ENCODE data around the gene ANKRD65. TPM values are rescaled to one million over a fixed set of nuclear protein-coding genes. Genes with fewer than 3 reads are reported as not detected.

The ANKRD65 gene
- total and polyA plus RNA-seq, 12 donors = 0.22 to 3.4 (median 1.6) TPM

GRCh38 chr1:1440262-1441001 is 19.4 kb upstream of the ANKRD65 start:
- intact Hi-C loops (cut with DNase I) = no loop called here
- no peaks in the 10 kb centered on the region for H3K36me3 ChIP-seq (replicated peaks in 1 of 2)
- no peak overlapping the region for H3K4me3 ChIP-seq
- DNase-seq = peak in 1 of 7 donors; percentile 19
- H3K27ac ChIP-seq = no peak overlapping the region
- 67 to 80% (median 73%) methylated on average over 14 to 26 of the region's 26 CpGs for WGBS, 4 donors
- H3K4me1 ChIP-seq (replicated peaks in 1 of 2) = peaks cover 7 to 11% of the 10 kb centered on the region in 2 donors
- TF ChIP-seq POLR2A (IDR thresholded peaks at IDR 0.05) (no peak), CTCF (IDR thresholded peaks at IDR 0.05) (no peak)
- H3K9me3 ChIP-seq (replicated peaks in 1 of 3) = no peaks in the 10 kb centered on the region
- H3K27me3 ChIP-seq = no peaks in the 10 kb centered on the region

DNA sequence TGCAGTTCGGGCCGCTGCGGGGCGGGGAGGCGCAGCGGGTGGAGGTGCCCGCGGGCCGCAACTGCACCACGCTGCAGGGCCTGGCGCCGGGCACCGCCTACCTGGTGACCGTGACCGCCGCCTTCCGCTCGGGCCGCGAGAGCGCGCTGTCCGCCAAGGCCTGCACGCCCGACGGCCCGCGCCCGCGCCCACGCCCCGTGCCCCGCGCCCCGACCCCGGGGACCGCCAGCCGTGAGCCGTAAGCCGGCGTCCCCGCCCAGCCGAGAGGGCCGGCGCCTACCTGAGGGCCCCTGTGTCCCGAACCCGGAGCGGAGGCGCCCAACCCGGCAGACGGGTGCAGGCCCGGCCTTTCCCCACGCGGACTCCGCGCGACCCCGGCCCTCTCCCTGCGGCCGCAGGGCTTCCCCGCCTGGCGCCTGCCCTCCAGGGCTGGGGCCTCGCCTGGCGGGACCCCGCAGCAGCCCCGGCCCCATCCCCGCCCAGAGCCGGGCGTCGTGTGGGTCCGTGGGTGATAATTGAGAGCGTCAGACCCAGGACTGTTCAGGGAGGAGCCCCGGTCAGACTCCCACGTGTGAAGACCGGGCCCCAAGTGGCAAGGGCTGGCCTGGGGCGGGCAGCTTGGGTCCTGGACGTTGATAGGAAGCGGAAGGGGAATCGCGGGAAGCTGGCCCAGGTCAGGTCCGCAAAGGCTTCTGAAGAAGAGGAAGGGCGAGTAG is 18.6 kb upstream of the ANKRD65 start:
- H3K36me3 ChIP-seq (replicated peaks in 1 of 2) = no peaks in the 10 kb centered on the region
- no peaks in the 10 kb centered on the region for H3K27me3 ChIP-seq
- no peak overlapping the region for H3K27ac ChIP-seq
- peaks cover 12 to 18% of the 10 kb centered on the region in 2 donors for H3K4me1 ChIP-seq (replicated peaks in 1 of 2)
- peak in 1 of 7 donors; percentile 21 for DNase-seq
- TF ChIP-seq POLR2A (IDR thresholded peaks at IDR 0.05) (no peak), CTCF (IDR thresholded peaks at IDR 0.05) (no peak)
- 82 to 94% (median 83%) methylated on average over 17 to 82 of the region's 82 CpGs for WGBS, 4 donors
- no peaks in the 10 kb centered on the region for H3K9me3 ChIP-seq (replicated peaks in 1 of 3)
- no peak overlapping the region for H3K4me3 ChIP-seq
- intact Hi-C loops (cut with DNase I) = no loop called here

DNA sequence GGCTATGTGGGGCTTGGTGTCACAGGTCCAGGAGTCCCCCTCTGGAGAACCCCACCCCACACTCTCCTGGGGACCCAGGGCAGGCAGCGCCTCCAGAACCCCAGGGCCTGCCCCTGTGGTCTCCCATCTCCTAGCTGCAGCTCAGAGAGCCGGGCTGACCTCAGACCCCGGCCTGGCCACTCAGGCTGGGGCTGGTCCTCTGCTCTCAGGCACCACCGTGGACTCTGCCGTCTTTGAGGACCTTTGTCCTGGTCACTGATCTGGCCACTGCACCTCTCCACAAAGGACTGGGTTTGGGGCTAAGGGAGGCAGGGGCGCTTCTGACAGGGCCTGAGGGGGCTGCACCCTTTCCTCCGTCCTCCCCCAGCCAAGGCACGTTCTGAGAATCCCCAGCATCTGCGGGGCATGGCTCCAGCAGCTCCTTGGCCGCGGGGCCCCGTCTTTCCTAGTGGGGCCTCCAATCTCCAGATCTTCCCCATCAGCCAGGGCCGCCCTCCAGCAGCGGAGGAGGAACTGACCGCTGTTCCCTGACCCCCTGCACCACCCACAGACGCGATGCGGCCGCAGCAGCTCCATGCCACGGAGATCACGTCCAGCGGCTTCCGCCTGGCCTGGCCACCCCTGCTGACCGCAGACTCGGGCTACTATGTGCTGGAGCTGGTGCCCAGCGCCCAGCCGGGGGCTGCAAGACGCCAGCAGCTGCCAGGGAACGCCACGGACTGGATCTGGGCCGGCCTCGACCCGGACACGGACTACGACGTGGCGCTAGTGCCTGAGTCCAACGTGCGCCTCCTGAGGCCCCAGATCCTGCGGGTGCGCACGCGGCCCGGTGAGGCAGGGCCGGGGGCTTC is 17.7 kb upstream of the ANKRD65 start:
- 84 to 95% (median 85%) methylated on average over 11 to 45 of the region's 45 CpGs for WGBS, 4 donors
- Histone ChIP-seq H3K9me3 (replicated peaks in 1 of 3) (no peaks in the 10 kb centered on the region), H3K36me3 (replicated peaks in 1 of 2) (no peaks in the 10 kb centered on the region), H3K4me1 (replicated peaks in 1 of 2) (peaks cover 12 to 27% of the 10 kb centered on the region in 2 donors), H3K4me3 (no peak overlapping the region), H3K27me3 (no peaks in the 10 kb centered on the region), H3K27ac (no peak overlapping the region)
- DNase-seq = no peak
- intact Hi-C loops (cut with DNase I) = no loop called here
- TF ChIP-seq POLR2A (IDR thresholded peaks at IDR 0.05) = no peak
- no peak for TF ChIP-seq CTCF (IDR thresholded peaks at IDR 0.05)

GRCh38 chr1:1437904-1438376 is 16.9 kb upstream of the ANKRD65 start:
- H3K4me1 ChIP-seq (replicated peaks in 1 of 2) = peaks cover 12 to 27% of the 10 kb centered on the region in 2 donors
- intact Hi-C loops (cut with DNase I) = no loop called here
- no peak overlapping the region for H3K4me3 ChIP-seq
- no peaks in the 10 kb centered on the region for H3K36me3 ChIP-seq (replicated peaks in 1 of 2)
- no peaks in the 10 kb centered on the region for H3K27me3 ChIP-seq
- WGBS, 4 donors = 51 to 72% (median 65%) methylated on average over 6 to 11 of the region's 11 CpGs
- no peak overlapping the region for H3K27ac ChIP-seq
- no peak for TF ChIP-seq CTCF (IDR thresholded peaks at IDR 0.05)
- no peak for TF ChIP-seq POLR2A (IDR thresholded peaks at IDR 0.05)
- no peaks in the 10 kb centered on the region for H3K9me3 ChIP-seq (replicated peaks in 1 of 3)
- no peak for DNase-seq
